H9 (cell line): ENCODE data around the gene GTF2A1. TPM values are rescaled to one million over a fixed set of nuclear protein-coding genes. Genes with fewer than 3 reads are reported as not detected.

Experiments
- DNase-seq: peaks from one replicate; pipeline ENCODE4 v3.0.0-alpha.2; 2017
- H2AFZ ChIP-seq: one replicate; pipeline ENCODE4 v1.6.1; 2013; ENCODE audit warnings: mild to moderate bottlenecking, low read length, control low read depth, moderate library complexity
- H2AK5ac ChIP-seq: 2 replicates; pipeline ENCODE4 v1.6.1; 2013; ENCODE audit warnings: low read length, control low read depth, mixed read lengths; ENCODE audit not compliant: insufficient read length
- H2BK120ac ChIP-seq: one replicate; pipeline ENCODE4 v1.6.1; 2013; ENCODE audit warnings: low read depth, mild to moderate bottlenecking, low read length, control low read depth, inconsistent platforms; ENCODE audit not compliant: poor library complexity, severe bottlenecking
- H2BK12ac ChIP-seq: 2 replicates; pipeline ENCODE4 v1.6.1; 2013; ENCODE audit warnings: low read length, control low read depth, mixed read lengths, low read depth; ENCODE audit not compliant: insufficient read length
- H2BK15ac ChIP-seq: 2 replicates; pipeline ENCODE4 v1.6.1; 2013; ENCODE audit warnings: low read depth, low read length, control low read depth
- H2BK20ac ChIP-seq: one replicate; pipeline ENCODE4 v1.6.1; 2013; ENCODE audit warnings: low read depth, mild to moderate bottlenecking, low read length, control low read depth, inconsistent platforms; ENCODE audit not compliant: poor library complexity, severe bottlenecking
- H2BK5ac ChIP-seq: 2 replicates; pipeline ENCODE4 v1.6.1; 2013; ENCODE audit warnings: low read length, control low read depth, mixed read lengths; ENCODE audit not compliant: insufficient read length
- H3K14ac ChIP-seq: 2 replicates; pipeline ENCODE4 v1.6.1; 2013; ENCODE audit warnings: low read length, control low read depth; ENCODE audit not compliant: insufficient read depth
- H3K18ac ChIP-seq: 2 replicates; pipeline ENCODE4 v1.6.1; 2013; ENCODE audit warnings: low read depth, mild to moderate bottlenecking, mixed read lengths, low read length, control low read depth; ENCODE audit not compliant: insufficient read length
- H3K23ac ChIP-seq: 2 replicates; pipeline ENCODE4 v1.6.1; 2013; ENCODE audit warnings: low read length, control low read depth, mixed read lengths, low read depth; ENCODE audit not compliant: insufficient read length
- H3K23me2 ChIP-seq: 2 replicates; pipeline ENCODE4 v1.6.1; 2013; ENCODE audit warnings: low read depth, mild to moderate bottlenecking, mixed read lengths, low read length, control low read depth; ENCODE audit not compliant: insufficient read length, poor library complexity, severe bottlenecking
- H3K27ac ChIP-seq: 2 replicates; pipeline ENCODE4 v1.5.1; 2013; ENCODE audit warnings: low read length, control low read depth, mixed read lengths, low read depth; ENCODE audit not compliant: insufficient read length
- H3K27me3 ChIP-seq: 2 replicates; pipeline ENCODE4 v1.6.1; 2013; ENCODE audit warnings: low read length, control low read depth, inconsistent platforms; ENCODE audit not compliant: insufficient read depth
- H3K4ac ChIP-seq: 2 replicates; pipeline ENCODE4 v1.6.1; 2013; ENCODE audit warnings: low read depth, mild to moderate bottlenecking, control low read depth, inconsistent platforms, low read length, moderate library complexity
- H3K4me1 ChIP-seq: 2 replicates; pipeline ENCODE4 v1.6.1; 2013; ENCODE audit warnings: low read length, control low read depth, inconsistent platforms; ENCODE audit not compliant: insufficient read depth
- H3K4me2 ChIP-seq: 2 replicates; pipeline ENCODE4 v1.6.1; 2013; ENCODE audit warnings: low read length, control low read depth, mixed read lengths; ENCODE audit not compliant: insufficient read length, insufficient read depth
- H3K56ac ChIP-seq: 2 replicates; pipeline ENCODE4 v1.6.1; 2013; ENCODE audit warnings: low read depth, mild to moderate bottlenecking, mixed read lengths, low read length, control low read depth; ENCODE audit not compliant: insufficient read length
- H3K79me1 ChIP-seq: 2 replicates; pipeline ENCODE4 v1.6.1; 2013; ENCODE audit warnings: low read depth, mild to moderate bottlenecking, moderate library complexity, low read length, control low read depth, inconsistent platforms; ENCODE audit not compliant: insufficient read depth, poor library complexity, severe bottlenecking
- H3K79me2 ChIP-seq: 2 replicates; pipeline ENCODE4 v1.6.1; 2013; ENCODE audit warnings: low read length, control low read depth, inconsistent platforms; ENCODE audit not compliant: insufficient read depth
- H3K9ac ChIP-seq: 2 replicates; pipeline ENCODE4 v1.6.1; 2013; ENCODE audit warnings: low read length, control low read depth, mixed read lengths; ENCODE audit not compliant: insufficient read length; ENCODE audit errors: extremely low read depth
- H3K9me3 ChIP-seq: one replicate; pipeline ENCODE4 v1.6.1; 2013; ENCODE audit warnings: low read depth, low read length, inconsistent platforms; ENCODE audit not compliant: control insufficient read depth
- H3T11ph ChIP-seq: one replicate; pipeline ENCODE4 v1.6.1; 2013; ENCODE audit warnings: mild to moderate bottlenecking, low read length, control low read depth, inconsistent platforms
- H4K20me1 ChIP-seq: one replicate; pipeline ENCODE4 v1.6.1; 2013; ENCODE audit not compliant: control insufficient read depth, insufficient read length, insufficient read depth
- H4K5ac ChIP-seq: 2 replicates; pipeline ENCODE4 v1.6.1; 2013; ENCODE audit warnings: low read depth, mild to moderate bottlenecking, mixed read lengths, low read length, control low read depth; ENCODE audit not compliant: insufficient read length
- H4K8ac ChIP-seq: replicated peaks from 2 replicates; pipeline ENCODE4 v1.6.1; 2013; ENCODE audit warnings: low read length, control low read depth, mixed read lengths, low read depth; ENCODE audit not compliant: insufficient read length
- H4K91ac ChIP-seq: 2 replicates; pipeline ENCODE4 v1.6.1; 2013; ENCODE audit warnings: low read depth, mild to moderate bottlenecking, moderate library complexity, mixed read lengths, low read length, control low read depth; ENCODE audit not compliant: insufficient read length
- H3K27ac Mint-ChIP-seq, 3 experiments: 2 replicates in 2 of 3; 3 replicates in 1 of 3; pipeline ENCODE4 v1.8.0; 2020 to 2021; ENCODE audit warnings: mixed read lengths in 3 of 3, mild to moderate bottlenecking in 1 of 3, moderate library complexity in 1 of 3
- H3K27me3 Mint-ChIP-seq: 2 replicates; pipeline ENCODE4 v1.8.0; 2021; ENCODE audit warnings: low read depth, mild to moderate bottlenecking, moderate library complexity, mixed read lengths
- H3K36me3 Mint-ChIP-seq, 3 experiments: 2 replicates in 2 of 3; 3 replicates in 1 of 3; pipeline ENCODE4 v1.8.0; 2020 to 2021; ENCODE audit warnings: low read depth in 3 of 3, mixed read lengths in 3 of 3; ENCODE audit not compliant: insufficient read depth in 1 of 3
- H3K4me1 Mint-ChIP-seq, 2 experiments: 2 replicates each; pipeline ENCODE4 v1.8.0; 2020; ENCODE audit warnings: mixed read lengths in 2 of 2
- H3K4me3 Mint-ChIP-seq, 2 experiments: 2 replicates in 1 of 2; 3 replicates in 1 of 2; pipeline ENCODE4 v1.8.0; 2020 to 2021; ENCODE audit warnings: mild to moderate bottlenecking in 2 of 2, mixed read lengths in 2 of 2, moderate library complexity in 1 of 2
- H3K9me3 Mint-ChIP-seq, 2 experiments: 2 replicates in 1 of 2; 3 replicates in 1 of 2; pipeline ENCODE4 v1.8.0; 2020; ENCODE audit warnings: mild to moderate bottlenecking in 2 of 2, mixed read lengths in 2 of 2, moderate library complexity in 1 of 2
- WGBS: extraction: QIAGEN DNeasy Blood & Tissue Kit; methylation state at CpG from one replicate; pipeline ENCODE4 v1.1.7; 2013; ENCODE audit warnings: missing lambda C conversion rate, low lambda C conversion rate, mixed read lengths; ENCODE audit not compliant: insufficient read length; ENCODE audit errors: extremely low coverage; 5-methylcytosine and 5-hydroxymethylcytosine counted together
- total RNA-seq: library from RNA; stranded (reverse); gene quantifications from 2 replicates; pipeline ENCODE4 v1.2.1, GENCODE V29; 2021
- TF ChIP-seq, protein P1 (sequence below): fragments of 200-600 bp; sonication (generic); conservative IDR thresholded peaks from 3 replicates; pipeline ENCODE4 v1.8.0; 2021; ENCODE audit warnings: antibody characterized with exemption, mild to moderate bottlenecking

The GTF2A1 gene
- total RNA-seq, 1 experiment from 2014 or later, result 43.0 TPM

- WGBS, result no CpG with 5 or more reads among the region's 3 CpGs
- TF ChIP-seq, protein P1, sequence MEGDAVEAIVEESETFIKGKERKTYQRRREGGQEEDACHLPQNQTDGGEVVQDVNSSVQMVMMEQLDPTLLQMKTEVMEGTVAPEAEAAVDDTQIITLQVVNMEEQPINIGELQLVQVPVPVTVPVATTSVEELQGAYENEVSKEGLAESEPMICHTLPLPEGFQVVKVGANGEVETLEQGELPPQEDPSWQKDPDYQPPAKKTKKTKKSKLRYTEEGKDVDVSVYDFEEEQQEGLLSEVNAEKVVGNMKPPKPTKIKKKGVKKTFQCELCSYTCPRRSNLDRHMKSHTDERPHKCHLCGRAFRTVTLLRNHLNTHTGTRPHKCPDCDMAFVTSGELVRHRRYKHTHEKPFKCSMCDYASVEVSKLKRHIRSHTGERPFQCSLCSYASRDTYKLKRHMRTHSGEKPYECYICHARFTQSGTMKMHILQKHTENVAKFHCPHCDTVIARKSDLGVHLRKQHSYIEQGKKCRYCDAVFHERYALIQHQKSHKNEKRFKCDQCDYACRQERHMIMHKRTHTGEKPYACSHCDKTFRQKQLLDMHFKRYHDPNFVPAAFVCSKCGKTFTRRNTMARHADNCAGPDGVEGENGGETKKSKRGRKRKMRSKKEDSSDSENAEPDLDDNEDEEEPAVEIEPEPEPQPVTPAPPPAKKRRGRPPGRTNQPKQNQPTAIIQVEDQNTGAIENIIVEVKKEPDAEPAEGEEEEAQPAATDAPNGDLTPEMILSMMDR, result peak; percentile 20; the same call in 2 of the 3 replicates
- Histone ChIP-seq H2BK120ac (no peak overlapping the region), H3K79me2 (no peaks in the 10 kb centered on the region), H3K23ac (no peak overlapping the region), H2BK15ac (no peak overlapping the region), H4K8ac (no peak overlapping the region), H3K9me3 (no peaks in the 10 kb centered on the region), H3K9ac (no peak overlapping the region), H2AFZ (no peak overlapping the region), H4K20me1 (no peaks in the 10 kb centered on the region), H3T11ph (no peak overlapping the region), H4K91ac (no peak overlapping the region), H4K5ac (no peak overlapping the region), H3K14ac (no peak overlapping the region), H3K56ac (no peak overlapping the region), H3K79me1 (no peaks in the 10 kb centered on the region), H3K23me2 (no peaks in the 10 kb centered on the region), H3K4ac (no peak overlapping the region), H3K18ac (no peak overlapping the region), H2BK5ac (no peak overlapping the region), H3K4me2 (no peak overlapping the region), H3K27ac (no peak overlapping the region), H3K27me3 (no peaks in the 10 kb centered on the region), H2AK5ac (no peak overlapping the region), H3K4me1 (peaks cover 3% of the 10 kb centered on the region), H2BK12ac (no peak overlapping the region), H2BK20ac (no peak overlapping the region)
- H3K27ac Mint-ChIP-seq, result no peak overlapping the region
- peaks cover 9 to 18% of the 10 kb centered on the region in 2 experiments for H3K4me1 Mint-ChIP-seq
- DNase-seq, result no peak
- H3K4me3 Mint-ChIP-seq, result no peak overlapping the region
- H3K9me3 Mint-ChIP-seq, result no peaks in the 10 kb centered on the region
- no peaks in the 10 kb centered on the region for H3K27me3 Mint-ChIP-seq
- peaks cover 0 to 4% (median 0%) of the 10 kb centered on the region in 3 experiments; a peak in 2 of 7 replicates for H3K36me3 Mint-ChIP-seq
Observed at GRCh38 chr14:81268016-81268416, 47.3 kb upstream of the GTF2A1 start.
